Renal cortex interstitium (tissue), 11 donors: ENCODE data around the gene KISS1R. TPM values are rescaled to one million over a fixed set of nuclear protein-coding genes. Genes with fewer than 3 reads are reported as not detected.

Experiments used
- DNase-seq, 11 donors: peaks; one replicate each; pipeline ENCODE4 v3.0.0-alpha.2; 2013; ENCODE audit warnings: low read depth in 9 of 11, low spot score in 4 of 11; ENCODE audit errors: extremely low read depth in 1 of 11
- polyA plus RNA-seq, 3 donors: library from polyadenylated mRNA; unstranded; fragments of 120-200 nt; gene quantifications; one replicate each; pipeline ENCODE4 v1.2.1, GENCODE V29; 2013; ENCODE audit not compliant: insufficient read length in 3 of 3

KISS1R gene
- polyA plus RNA-seq, 3 donors = 0.34 to 1.2 (median 1.1) TPM

DNA sequence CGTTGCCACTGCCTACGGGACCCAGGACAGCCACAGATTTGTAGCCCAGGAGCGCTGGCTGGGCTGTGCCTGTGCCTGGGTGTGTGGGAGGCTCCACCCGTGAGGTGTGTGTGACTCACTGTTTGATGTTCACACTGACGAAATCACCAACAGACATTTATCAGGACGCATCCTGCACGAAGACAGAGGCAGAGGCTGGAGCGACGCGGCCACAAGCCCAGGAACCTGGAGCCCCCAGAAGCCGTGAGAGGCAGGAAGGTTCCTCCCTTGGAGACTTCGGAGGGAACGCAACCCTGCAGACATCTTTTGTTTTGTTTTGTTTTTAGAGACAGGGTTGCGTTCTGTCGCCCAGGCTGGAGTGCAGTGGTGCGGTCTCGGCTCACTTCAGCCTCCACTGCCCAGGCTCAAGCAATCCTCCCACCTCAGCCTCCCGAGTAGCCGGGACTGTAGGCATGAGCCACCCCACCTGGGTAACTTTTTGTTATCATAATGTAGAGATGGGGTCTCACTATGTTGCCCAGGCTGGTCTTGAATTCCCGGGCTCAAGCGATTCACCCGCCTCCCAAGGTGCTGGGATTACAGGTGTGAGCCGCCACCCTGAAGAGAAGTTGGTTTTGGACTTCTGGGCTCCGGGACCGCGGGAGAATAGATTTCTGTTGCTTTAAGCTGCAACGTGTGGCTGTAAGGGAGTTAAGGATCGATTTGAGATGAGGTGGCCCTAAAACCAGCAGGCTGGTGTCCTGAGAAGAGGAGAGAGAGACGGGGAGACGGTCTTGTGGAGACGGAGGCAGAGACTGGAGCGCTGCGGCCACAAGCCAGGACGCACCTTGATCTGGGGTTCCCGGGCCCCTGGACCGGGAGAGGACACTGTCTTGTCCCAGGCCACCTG, 42.1 kb downstream of the KISS1R start:
- DNase-seq = no peak

DNA sequence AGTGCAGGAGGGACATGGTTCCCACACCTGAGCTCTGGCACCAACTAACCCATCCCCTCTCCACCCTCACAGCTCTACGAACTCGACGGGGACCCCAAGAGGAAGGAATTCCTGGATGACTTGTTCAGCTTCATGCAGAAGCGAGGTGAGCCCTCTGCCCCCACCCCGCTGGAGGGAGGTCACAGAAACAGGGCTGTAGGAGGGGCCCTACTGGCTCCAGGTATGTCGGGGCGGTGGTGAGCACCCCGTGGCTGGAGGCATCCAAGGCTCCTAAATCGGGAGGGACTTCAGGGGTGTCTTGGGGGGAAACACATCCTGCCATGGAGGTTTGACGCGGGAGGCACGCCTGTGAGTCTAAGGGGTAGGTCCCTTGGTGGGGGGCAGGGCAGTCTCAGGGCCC, 42.9 kb downstream of the KISS1R start:
- no peak for DNase-seq

DNA sequence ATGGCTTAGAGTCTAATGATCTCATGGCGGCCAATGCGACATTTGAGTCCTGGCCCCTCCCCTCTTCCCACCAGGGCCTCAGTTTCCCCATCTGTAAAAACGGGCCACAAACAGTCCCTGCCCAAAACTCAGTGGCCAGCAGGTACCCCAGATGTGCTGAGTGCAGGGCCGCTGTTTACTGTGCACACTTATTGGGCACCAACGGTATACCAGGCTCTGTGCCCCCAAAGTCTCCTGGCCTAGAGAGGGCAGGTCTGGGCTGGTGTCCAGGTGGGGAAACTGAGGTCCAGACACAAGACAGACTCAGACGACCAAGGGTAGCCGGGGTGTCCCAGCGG, 43.4 kb downstream of the KISS1R start:
- no peak for DNase-seq

DNA sequence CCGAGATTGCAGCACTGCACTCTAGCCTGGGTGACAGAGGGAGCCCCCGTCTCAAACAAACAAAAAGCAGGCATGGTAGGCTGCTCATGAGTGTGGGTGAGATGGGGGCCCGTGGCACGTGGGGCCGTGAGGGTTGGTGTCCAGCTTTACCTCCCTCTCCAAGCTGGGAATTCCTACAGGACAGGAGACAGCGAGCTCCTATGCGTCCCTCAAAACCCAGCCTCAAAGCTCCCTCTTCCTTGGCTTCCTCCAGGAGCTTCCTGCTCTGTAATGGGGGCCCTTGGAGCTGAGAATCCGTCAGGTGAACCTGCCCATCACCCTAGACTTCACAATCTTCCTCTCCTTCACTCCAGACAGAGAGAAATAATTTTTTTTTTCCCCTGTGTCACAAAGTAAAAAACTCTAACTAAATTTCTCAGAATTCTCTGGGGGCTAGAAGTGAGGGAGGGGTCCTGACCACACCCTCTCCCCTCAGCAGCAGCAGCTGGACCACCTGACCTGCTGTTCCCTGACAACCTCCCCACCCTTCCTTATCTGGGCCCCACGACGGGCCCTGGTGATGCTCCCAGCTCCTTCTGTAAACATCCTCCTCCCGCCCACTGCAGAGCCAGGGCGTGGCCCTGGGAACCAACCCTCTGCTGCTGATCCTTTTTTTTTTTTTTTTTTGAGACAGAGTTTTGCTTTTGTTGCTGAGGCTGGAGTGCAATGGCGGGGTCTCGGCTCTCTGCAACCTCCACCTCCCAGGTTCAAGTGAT, 44.9 kb downstream of the KISS1R start:
- DNase-seq = no peak

DNA sequence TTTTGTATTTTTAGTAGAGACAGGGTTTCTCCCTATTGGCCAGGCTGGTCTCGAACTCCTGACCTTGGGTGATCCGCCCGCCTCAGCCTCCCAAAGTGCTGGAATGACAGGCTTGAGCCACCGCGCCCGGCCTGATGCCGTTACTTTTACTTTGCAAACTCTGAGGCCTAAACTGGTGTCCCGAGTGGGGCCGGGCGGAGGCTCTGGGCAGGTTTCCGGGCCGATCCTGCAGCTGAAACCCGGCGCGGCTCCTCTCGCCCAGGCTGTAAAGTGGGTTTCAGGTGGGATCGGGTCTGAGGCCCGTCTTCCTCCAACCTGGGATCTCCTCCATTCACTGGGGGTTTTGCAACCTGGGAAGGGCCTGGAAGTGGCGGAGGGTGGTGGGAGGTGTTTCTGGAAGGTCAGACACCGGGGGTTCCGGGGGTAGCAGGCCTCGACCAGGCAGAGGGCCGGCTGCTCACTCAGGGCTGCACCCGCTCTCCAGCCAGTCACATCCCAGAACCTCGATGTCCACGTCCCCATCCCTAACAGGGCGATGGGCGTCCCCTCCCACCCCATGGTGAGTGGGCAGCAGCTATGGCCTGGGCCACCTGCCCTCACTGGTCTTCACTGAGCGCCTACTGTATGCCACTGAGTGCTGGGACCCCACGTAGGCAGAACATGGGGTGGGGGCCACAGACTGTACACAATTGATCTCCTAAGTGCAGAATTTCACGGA, 45.7 kb downstream of the KISS1R start:
- no peak for DNase-seq

GRCh38 chr19:963486-963951, 46.4 kb downstream of the KISS1R start:
- no peak for DNase-seq

DNA sequence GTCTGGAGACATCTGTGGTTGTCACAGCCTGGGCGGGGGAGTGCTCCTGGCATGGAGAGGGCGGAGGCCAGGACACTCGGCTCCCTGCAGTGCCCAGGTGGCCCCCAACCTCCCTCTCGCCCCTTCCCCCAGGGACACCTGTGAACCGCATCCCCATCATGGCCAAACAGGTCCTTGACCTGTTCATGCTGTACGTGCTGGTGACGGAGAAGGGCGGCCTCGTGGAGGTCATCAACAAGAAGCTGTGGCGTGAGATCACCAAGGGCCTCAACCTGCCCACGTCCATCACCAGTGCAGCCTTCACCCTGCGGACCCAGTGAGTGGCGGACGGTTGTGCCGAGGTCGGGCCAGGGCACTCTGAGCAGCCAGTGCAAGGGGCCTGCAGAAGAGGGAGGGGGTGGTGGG, 47.0 kb downstream of the KISS1R start:
- no peak for DNase-seq

DNA sequence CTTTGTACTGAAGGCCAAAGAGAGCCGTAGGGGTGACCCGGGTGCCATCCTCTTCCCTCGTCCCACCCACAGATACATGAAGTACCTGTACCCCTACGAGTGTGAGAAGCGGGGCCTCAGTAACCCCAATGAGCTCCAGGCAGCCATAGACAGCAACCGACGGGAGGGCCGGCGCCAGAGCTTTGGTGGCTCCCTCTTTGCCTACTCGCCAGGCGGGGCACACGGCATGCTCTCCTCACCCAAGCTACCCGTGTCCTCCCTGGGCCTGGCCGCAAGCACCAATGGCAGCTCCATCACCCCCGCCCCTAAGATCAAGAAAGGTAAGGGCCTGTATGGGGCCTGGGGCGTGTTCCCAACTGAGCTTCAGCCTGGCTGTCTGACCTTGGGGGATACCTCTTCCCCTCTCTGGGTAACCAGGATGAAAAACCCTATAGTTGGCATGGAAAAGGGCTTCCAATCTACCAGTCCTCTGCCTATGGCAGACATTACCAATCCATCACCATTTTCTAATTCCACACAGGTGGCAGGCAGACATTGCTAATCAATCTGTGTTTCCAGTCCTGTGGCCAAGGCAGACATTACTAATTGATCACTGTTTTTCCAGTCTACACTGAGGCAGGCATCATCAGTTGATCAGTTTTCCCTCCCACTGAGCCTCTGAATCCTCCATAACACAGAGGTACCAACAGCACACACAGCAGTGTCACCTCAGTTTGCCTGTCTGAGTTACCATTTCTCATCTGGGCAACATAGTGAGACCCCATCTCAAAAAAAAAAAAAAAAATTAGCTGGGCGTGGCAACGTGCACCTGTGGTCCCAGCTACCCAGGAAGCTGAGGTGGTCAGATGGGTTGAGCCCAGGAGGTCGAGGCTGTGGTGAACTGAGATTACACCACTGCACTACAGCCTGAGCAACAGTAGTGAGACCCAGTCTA, 47.9 kb downstream of the KISS1R start:
- no peak for DNase-seq

GRCh38 chr19:966485-967088, 49.5 kb downstream of the KISS1R start:
- no peak for DNase-seq

Other genes starting within 250 kb of the KISS1R start
- 10 to 100 TPM; 14.8 to 26.8 (median 20.7) TPM for gene FSTL3, start 240.9 kb upstream of the KISS1R start, polyA plus RNA-seq
- gene PRSS57, start 221.9 kb upstream of the KISS1R start, polyA plus RNA-seq = under 1 TPM; 0.13 to 0.20 (median 0.19) TPM
- gene PALM, start 208.4 kb upstream of the KISS1R start, polyA plus RNA-seq = 100 to 1,000 TPM in 2 of 3 donors, 10 to 100 TPM in 1; 69.0 to 111 (median 105) TPM
- gene MISP, start 166.2 kb upstream of the KISS1R start, polyA plus RNA-seq = 10 to 100 TPM in 1 of 3 donors, 1 to 10 TPM in 2; 4.4 to 14.4 (median 5.8) TPM
- 100 to 1,000 TPM; 349 to 460 (median 382) TPM for gene PTBP1, start 119.9 kb upstream of the KISS1R start, polyA plus RNA-seq
- 10 to 100 TPM in 2 of 3 donors, 1 to 10 TPM in 1; 8.2 to 19.3 (median 15.8) TPM for gene PLPPR3, start 95.4 kb upstream of the KISS1R start, polyA plus RNA-seq
- 1 to 10 TPM; 1.4 to 1.9 (median 1.9) TPM for gene AZU1, start 89.5 kb upstream of the KISS1R start, polyA plus RNA-seq
- 1 to 10 TPM in 2 of 3 donors, under 1 TPM in 1; 0.81 to 2.4 (median 1.6) TPM for gene PRTN3, start 76.3 kb upstream of the KISS1R start, polyA plus RNA-seq
- under 1 TPM; 0.33 to 0.98 (median 0.34) TPM for gene ELANE, start 65.0 kb upstream of the KISS1R start, polyA plus RNA-seq
- 1 to 10 TPM; 1.9 to 4.9 (median 3.9) TPM for gene CFD, start 57.7 kb upstream of the KISS1R start, polyA plus RNA-seq
- 10 to 100 TPM; 40.3 to 68.6 (median 58.3) TPM for gene MED16, start 24.1 kb upstream of the KISS1R start, polyA plus RNA-seq
- not detected for gene RNU6-9, start 23.8 kb upstream of the KISS1R start, polyA plus RNA-seq
- gene R3HDM4, start 4.1 kb upstream of the KISS1R start, polyA plus RNA-seq = 10 to 100 TPM; 33.7 to 55.0 (median 49.0) TPM
- gene ARID3A, start 8.7 kb downstream of the KISS1R start, polyA plus RNA-seq = 10 to 100 TPM; 19.9 to 37.0 (median 28.3) TPM
- 10 to 100 TPM; 30.6 to 72.6 (median 54.1) TPM for gene WDR18, start 67.0 kb downstream of the KISS1R start, polyA plus RNA-seq
- gene GRIN3B, start 83.1 kb downstream of the KISS1R start, polyA plus RNA-seq = 1 to 10 TPM in 2 of 3 donors, under 1 TPM in 1; 0.37 to 2.0 (median 1.2) TPM
- gene TMEM259, start 103.8 kb downstream of the KISS1R start, polyA plus RNA-seq = 100 to 1,000 TPM in 2 of 3 donors, 10 to 100 TPM in 1; 92.3 to 145 (median 126) TPM
- not detected for gene RNU6-2, start 104.2 kb downstream of the KISS1R start, polyA plus RNA-seq
- gene CNN2, start 109.3 kb downstream of the KISS1R start, polyA plus RNA-seq = 100 to 1,000 TPM; 163 to 196 (median 180) TPM
- 10 to 100 TPM in 1 of 3 donors, 1 to 10 TPM in 2; 7.2 to 10.1 (median 8.2) TPM for gene ABCA7, start 122.8 kb downstream of the KISS1R start, polyA plus RNA-seq
- 10 to 100 TPM in 2 of 3 donors, 1 to 10 TPM in 1; 8.5 to 15.7 (median 15.4) TPM for gene ARHGAP45, start 149.8 kb downstream of the KISS1R start, polyA plus RNA-seq
- gene POLR2E, start 178.0 kb downstream of the KISS1R start, polyA plus RNA-seq = 100 to 1,000 TPM; 120 to 167 (median 144) TPM
- gene GPX4, start 186.7 kb downstream of the KISS1R start, polyA plus RNA-seq = 100 to 1,000 TPM; 237 to 269 (median 243) TPM